Omental fat pad (tissue), 4 donors: ENCODE results near the gene DLG1. TPM values are rescaled to one million over a fixed set of nuclear protein-coding genes. Genes with fewer than 3 reads are reported as not detected.

Experiments used
- ATAC-seq: fragments of 150-250 bp; one replicate; pipeline ENCODE4 v1.9.1; 2016; ENCODE audit warnings: mild to moderate bottlenecking, moderate library complexity; ENCODE audit not compliant: low FRiP score
- DNase-seq: peaks from one replicate; pipeline ENCODE4 v3.0.0-alpha.2; 2019; ENCODE audit warnings: low spot score
- CTCF ChIP-seq, 3 donors: fragments of 450-650 bp; IDR thresholded peaks; one replicate each; pipeline ENCODE4 v1.5.1; 2016 to 2017; ENCODE audit warnings: antibody characterized with exemption in 3 of 3, mild to moderate bottlenecking in 3 of 3, moderate library complexity in 2 of 3
- total RNA-seq, 4 donors: library from RNA; depleted of rRNA; stranded (reverse); fragments of >200 nt; gene quantifications; one replicate each; pipeline ENCODE4 v1.1.0, GENCODE V29; 2016

Gene DLG1
- total RNA-seq, 4 donors from 2014 or later: 47.1 to 65.4 (median 60.2) TPM

- no peak for ATAC-seq
- no peak for DNase-seq
- no peak for TF ChIP-seq CTCF (IDR thresholded peaks at IDR 0.05)
Observed at GRCh38 chr3:197009532-197010019, 288.8 kb downstream of the DLG1 start.

DNA sequence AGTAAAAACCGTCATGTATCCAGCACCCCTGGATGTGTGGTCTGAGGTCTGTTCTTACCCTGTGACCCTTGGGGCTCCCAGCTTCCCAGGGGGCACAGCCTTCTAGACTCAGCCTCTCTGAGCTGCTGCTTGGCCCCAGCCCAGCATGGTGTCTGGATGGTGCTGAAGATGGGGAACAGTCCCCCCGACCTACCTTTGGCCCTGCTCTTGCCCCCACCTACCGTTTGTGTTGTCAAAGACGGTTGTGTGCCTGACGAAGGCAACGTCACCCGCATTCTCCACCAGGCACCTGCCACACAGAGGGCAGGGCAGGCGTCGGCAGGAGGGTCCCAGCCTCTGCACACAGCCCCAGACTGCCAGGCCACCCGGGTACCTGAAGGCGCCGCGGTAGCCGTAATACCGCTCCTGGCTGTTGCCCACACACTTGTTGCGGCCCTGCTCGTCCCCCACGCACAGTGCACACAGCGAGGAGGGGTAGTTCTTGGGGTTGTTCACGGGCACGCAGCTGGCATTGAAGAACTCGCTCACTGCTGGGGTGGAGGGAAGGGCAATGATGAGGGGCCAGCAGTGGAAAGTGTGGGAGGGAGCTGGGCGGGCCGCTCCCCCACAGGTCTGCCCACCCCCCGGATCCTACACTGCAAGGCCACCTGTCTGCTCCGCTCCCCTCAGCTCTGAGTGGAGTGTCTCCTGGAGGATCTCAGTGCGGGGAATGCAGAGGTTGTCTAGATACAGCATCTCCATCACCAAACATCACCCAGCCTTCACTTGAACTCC, 289.8 kb downstream of the DLG1 start:
- ATAC-seq: no peak
- TF ChIP-seq CTCF (IDR thresholded peaks at IDR 0.05): no peak
- DNase-seq: no peak

DNA sequence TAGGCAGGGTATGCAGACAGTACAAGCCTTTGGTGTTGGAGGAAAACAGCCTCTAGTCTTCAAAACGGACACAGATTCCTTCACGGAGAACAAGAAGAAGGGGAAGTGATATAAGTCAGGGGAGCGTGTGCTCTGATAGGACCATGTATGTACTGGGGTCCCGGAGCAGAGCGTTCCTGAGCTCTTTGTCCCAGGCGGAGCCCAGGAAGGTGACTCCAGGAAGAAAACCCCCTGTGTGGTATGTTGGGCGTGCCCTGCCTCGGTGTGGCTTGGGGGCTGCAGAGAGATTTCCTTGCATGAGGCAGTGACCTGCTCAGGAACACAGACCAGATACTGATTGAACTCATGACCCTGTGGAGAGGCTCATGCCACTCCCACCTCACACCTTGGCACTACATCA, 290.5 kb downstream of the DLG1 start:
- ATAC-seq: no peak
- TF ChIP-seq CTCF (IDR thresholded peaks at IDR 0.05): no peak
- DNase-seq: no peak

DNA sequence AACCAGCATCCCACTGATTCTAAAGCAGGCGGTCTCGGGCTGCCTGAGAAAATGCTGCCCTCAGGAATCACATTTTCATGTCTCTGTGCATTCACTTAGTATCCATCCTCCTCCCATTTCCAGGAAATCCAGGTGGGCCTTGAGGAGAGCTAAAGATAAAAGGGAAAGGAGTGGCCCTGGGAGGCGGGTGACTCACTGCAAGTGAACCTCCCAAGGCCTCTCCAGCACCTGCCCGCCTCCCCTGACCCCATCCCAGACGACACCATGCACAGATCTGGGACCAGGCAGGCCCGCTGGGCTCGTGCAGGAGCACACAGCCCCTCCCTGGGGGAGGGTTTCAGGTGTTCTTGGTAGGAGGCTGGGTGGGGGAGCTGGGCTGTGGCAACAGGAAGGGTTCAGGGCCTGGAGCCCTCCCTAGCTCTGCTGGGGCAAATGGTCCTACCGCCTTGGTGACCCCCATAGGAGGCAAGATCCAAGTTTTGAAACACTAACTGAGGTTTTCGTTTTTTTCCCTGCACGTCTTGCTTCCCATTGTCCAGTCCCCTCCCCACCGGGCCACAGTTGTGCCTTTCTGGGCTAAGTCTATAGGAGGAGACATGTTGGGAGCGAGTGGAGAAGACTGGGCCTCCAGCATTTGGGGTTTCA, 291.0 kb downstream of the DLG1 start:
- DNase-seq (no peak), ATAC-seq (no peak)
- no peak for TF ChIP-seq CTCF (IDR thresholded peaks at IDR 0.05)

DNA sequence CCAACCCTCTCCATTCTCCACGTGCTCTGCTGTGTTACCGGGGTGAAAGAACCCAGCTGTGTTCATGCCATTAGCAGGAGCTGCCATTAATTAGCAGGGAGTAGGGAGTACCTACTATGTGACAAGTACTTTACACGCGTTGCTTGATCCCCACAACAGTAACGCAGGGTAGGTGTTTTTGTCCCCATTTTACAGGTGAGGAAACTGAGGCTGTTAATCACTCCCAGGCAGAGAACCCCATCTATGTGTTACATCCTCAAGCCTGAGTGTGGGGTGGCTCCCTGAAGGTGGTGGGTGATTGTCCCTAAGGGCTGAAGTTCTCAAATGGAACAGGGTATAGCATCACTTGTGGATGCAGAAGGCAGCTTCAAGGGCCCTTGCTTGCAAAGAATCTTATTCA, 291.6 kb downstream of the DLG1 start:
- ATAC-seq (no peak), DNase-seq (no peak)
- TF ChIP-seq CTCF (IDR thresholded peaks at IDR 0.05): no peak

- DNase-seq (no peak), ATAC-seq (no peak)
Observed at GRCh38 chr3:197006446-197006845, 292.0 kb downstream of the DLG1 start.

More at GRCh38 chr3:197006446-197006845, 292.0 kb downstream of the DLG1 start:
- no peak for TF ChIP-seq CTCF (IDR thresholded peaks at IDR 0.05)
